Choroid plexus epithelial cell (primary cell): ENCODE measurements around the gene HSFX4.

Source experiments
- DNase-seq: peaks from one replicate; pipeline ENCODE4 v3.0.0-alpha.2; 2010; ENCODE audit warnings: low read depth
- H3K4me3 ChIP-seq: 2 replicates; pipeline ENCODE4 v1.5.1; 2011; ENCODE audit warnings: low read depth, mild to moderate bottlenecking, control low read depth, low read length, moderate library complexity
- TF ChIP-seq, protein P1 (sequence below): conservative IDR thresholded peaks from 2 replicates; pipeline ENCODE4 v1.5.1; 2011; ENCODE audit warnings: low read depth, mild to moderate bottlenecking, control low read depth, inconsistent platforms, low read length, moderate library complexity

HSFX4 gene

DNA sequence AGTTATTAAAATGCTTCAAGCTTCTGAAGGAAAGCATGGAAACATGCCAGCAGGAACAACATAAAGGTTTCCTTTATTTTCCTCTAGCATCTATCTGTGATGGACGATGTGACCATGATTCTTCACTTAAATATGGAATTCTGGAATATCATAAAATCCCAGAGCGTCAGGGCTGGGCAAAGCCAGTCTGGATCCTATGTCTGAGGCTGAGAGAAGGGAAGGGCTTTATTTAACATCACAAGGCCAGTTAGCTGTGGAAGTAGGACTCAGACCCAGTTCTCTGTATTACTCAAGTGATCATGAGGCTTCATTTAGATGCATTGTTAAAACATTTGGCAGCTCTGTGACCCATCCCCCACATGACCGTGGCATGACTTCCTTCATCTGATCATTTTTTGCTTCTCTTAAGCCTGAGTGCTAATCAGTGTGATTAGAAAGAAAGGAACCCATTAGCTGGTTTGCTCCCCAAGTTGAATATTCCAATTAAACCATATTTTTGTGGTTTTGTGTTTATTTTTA, 49.8 kb downstream of the HSFX4 start:
- TF ChIP-seq, protein P1, sequence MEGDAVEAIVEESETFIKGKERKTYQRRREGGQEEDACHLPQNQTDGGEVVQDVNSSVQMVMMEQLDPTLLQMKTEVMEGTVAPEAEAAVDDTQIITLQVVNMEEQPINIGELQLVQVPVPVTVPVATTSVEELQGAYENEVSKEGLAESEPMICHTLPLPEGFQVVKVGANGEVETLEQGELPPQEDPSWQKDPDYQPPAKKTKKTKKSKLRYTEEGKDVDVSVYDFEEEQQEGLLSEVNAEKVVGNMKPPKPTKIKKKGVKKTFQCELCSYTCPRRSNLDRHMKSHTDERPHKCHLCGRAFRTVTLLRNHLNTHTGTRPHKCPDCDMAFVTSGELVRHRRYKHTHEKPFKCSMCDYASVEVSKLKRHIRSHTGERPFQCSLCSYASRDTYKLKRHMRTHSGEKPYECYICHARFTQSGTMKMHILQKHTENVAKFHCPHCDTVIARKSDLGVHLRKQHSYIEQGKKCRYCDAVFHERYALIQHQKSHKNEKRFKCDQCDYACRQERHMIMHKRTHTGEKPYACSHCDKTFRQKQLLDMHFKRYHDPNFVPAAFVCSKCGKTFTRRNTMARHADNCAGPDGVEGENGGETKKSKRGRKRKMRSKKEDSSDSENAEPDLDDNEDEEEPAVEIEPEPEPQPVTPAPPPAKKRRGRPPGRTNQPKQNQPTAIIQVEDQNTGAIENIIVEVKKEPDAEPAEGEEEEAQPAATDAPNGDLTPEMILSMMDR = no peak
- no peak for DNase-seq
- no peak overlapping the region for H3K4me3 ChIP-seq
